Stimulated activated CD8-positive, alpha-beta memory T cell treated with anti-CD3 and anti-CD28 coated beads, Interleukin-15, amount 100 ng/mL, for 4 hours (primary cell): Measurements from ENCODE around the gene FBXO9.
A peak's percentile ranks its signal among the peaks of the same experiment; 100 is the strongest.

Experiments
- DNase-seq, 2 donors: peaks; one replicate each; pipeline ENCODE4 v3.0.0-alpha.2; 2020; ENCODE audit warnings: low read depth in 2 of 2

The FBXO9 gene

DNA sequence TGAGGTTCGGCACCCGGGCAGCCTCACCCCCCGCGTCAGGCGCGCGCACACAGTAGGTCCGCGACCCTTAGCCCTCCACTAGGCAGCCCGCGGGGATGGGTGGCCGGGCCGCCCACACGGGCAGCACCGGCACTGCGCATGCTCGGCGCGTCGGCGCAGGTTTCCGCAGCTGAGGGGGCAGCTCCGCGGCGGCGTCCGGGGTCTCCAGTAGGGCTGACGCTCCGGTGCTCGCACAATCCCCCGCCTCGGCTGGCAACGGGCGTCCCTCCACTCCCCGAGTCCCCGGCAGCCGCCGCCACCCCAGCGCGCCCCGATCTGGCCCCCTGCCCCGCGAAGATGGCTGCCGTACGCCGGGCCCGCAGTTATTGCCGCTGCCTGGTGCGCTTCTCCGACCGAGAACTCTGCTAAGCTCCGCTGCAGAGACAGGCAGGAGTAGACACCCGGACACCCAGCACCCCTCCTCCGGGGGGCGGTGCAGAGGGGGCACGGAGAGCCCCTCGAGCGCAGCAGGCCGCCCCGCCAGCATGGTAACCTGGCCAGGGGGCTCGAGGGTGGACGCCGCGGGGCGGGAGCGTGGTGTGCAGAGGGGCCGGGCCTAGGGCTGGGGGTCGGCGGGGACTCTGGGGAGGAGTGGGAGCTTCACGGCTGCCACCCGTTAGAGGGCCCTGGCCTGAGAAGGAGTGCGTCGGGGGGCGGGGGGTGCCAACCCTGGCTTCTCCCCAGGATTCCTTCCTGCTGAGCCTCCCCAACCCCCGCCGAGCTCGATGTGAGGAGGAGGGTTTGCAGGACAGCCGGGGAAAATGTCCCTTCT, at the start of gene FBXO9:
Gene FBXO9 (plus strand): TSS at position 139 of the 811 bp plus-strand sequence. CDS start 386 bp downstream, at position 525.
- DNase-seq: peak; percentile 53 to 66

DNA sequence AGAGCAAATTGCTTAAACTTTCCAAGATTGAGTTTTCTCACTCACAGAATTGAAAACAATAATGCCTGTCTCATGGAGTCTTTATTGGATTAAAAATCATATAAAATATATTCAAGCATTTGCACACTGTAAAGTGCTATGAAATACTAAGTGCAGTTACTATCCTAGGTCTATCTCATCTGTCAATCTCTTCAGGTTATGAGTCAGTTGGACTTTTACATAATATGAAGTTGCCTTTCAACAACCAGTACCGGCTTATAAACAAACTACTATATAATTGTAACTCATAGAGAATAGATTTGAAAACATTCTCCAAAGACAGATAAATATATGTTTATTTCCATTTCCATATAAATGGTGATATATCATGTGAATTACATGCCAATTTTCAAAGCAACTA, 49.7 kb upstream of the FBXO9 start:
- no peak for DNase-seq

DNA sequence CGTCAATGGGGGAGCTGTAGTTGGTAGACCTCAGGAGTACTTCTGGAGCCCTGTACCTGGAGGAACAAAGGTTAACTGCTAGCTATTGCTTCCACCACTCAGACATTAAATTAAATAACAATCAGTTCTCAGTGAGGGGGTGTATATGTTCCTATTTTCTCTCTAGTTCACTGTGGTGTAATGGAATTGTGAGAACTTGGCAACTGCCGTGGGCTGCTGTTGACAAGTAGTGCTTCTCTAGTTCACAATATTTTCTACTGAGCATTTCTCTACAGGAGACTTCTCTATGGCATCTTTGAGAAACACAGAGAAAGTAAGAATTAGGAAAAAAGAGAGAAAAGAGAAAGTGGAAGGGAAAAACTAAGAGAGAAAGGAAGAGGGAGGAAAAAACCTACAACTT, 46.8 kb upstream of the FBXO9 start:
- no peak for DNase-seq

DNA sequence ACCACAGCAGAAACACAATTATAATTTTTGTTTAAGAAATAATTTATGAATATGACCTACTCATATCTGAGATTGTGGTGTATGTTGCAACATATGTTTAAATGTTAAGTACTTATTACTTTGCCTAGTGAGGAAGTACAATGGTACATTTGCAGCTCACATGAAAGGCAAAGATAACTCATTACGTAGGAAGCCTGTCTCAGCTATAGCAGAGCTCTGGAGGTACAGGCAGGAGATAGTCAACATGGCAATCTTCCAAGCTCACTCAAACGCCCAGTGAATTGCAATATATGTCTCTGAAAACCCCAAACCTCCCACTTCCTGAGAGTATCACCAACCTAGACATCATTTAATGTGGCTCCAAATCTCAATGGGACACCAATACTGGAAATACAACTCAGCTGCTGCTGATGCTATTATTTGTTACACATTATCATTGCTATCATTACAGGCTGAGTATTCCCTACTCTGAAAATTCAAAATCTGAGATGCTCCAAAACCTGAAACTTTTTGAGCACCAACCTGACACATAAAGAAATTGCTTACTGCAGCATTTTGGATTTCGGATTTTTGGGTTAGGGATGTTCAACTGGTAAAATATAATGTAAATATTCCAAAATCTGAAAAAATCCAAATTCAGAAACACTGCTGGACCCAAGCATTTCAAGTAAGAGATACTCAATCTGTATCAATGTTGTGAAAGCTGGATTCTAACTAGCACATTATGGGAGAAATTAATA, 45.0 kb upstream of the FBXO9 start:
- no peak for DNase-seq

- no peak for DNase-seq
These were observed 41.9 kb upstream of the FBXO9 start for GRCh38 chr6:53023323-53023722.

DNA sequence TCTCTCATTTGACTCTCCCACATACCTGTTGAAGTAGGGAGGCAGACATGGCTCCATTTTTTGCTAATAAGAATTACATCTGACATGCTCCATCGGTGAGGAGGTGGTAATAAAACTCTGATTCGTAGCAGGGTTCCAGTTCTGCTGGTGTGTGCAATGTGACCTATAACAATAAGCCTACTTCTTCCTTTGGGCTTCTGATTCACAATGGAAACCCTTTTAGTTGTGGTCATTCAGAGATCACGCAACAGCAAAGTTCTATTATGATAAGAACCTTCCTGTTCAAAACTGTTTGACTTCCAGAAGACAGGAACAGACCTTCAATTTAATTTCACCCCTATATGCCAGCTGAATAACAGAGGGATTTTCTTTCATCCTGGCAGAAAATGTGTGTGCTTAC, 38.7 kb upstream of the FBXO9 start:
- no peak for DNase-seq

GRCh38 chr6:53027131-53027718, 38.0 kb upstream of the FBXO9 start:
- no peak for DNase-seq

GRCh38 chr6:53028467-53028866, 36.7 kb upstream of the FBXO9 start:
- no peak for DNase-seq

DNA sequence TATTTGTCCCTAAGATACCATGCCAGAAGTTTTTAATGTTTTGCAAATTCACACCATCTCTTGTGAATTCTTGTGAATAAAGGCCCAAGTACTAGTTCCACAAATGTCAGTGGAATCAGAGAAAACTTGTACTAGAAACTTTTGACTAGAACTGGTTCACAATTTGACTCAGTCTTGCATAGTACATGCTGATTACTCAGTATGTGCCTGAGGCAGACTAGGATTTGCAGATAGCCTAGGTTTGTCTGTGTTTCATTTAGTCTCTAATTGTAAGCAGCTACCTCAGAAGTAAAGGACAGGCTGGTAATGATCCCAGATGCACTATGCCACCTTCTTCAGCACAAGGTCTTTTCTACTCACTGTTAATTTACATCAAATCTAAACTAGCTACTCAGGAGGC, 35.9 kb upstream of the FBXO9 start:
- no peak for DNase-seq

GRCh38 chr6:53029761-53030160, 35.4 kb upstream of the FBXO9 start:
- no peak for DNase-seq

- no peak for DNase-seq
These were observed 33.9 kb upstream of the FBXO9 start for GRCh38 chr6:53031281-53031680.

GRCh38 chr6:53032849-53033248, 32.4 kb upstream of the FBXO9 start:
- DNase-seq: no peak

- DNase-seq: no peak
These were observed 31.4 kb upstream of the FBXO9 start for GRCh38 chr6:53033764-53034163.

- no peak for DNase-seq
These were observed 29.5 kb upstream of the FBXO9 start for GRCh38 chr6:53035549-53036213.

- no peak for DNase-seq
These were observed 27.1 kb upstream of the FBXO9 start for GRCh38 chr6:53038141-53038540.

DNA sequence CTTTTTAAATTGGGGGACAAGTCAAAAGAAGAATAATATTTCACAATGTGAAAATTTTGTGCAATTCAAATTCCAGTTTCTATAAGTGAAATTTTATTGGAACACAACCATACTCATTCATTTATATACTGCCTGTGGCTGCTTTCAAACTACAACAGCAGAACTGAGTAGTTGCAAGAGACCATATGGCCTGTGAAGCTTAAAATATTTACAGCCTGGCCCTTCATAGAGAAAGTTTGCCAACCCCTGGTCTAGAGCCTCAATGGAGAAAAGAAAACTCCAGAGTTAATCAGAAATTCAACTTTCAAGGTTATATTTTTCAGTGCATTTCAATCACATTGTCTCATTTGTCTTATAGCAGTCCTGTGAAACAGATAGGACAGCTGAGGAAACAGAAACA, 26.6 kb upstream of the FBXO9 start:
- DNase-seq: no peak

- DNase-seq: no peak
These were observed 23.8 kb upstream of the FBXO9 start for GRCh38 chr6:53041356-53041755.

DNA sequence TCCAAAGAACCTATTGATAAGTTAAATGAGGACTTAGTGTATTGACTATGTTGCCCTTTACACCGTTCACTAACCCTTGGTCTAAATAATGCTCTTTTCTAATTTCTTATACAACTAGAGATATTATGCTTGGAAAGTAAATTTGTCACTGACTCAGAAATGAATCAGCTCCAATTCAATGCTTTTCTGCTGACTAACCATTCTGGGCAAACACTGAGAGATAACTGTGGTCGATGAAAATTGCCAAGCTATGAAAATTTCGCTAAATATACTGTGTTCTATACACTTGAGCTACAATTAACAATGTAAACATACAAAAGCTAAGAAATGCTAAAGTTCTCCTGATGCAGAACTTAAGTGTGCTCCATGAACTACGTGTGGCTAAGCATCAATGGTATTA, 23.1 kb upstream of the FBXO9 start:
- DNase-seq: no peak

- no peak for DNase-seq
These were observed 21.6 kb upstream of the FBXO9 start for GRCh38 chr6:53043581-53043980.

DNA sequence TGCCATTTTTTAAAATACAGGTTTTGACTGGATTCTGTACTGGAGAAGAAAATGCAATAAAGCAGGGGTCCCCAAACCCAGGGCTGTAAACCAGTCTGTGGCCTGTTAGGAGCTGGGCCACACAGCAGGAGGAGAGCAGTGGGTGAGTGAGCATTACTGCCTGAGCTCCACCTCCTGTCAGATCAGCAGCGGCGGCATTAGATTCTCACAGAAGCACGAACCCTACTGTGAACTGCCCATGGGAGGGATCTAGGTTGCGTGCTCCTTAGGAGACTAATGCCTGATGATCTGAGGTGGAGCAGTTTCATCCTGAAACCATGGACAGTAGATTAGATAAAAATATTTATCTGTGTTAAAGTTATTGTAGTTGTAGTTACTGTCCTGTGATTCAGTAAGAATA, 21.1 kb upstream of the FBXO9 start:
- no peak for DNase-seq

DNA sequence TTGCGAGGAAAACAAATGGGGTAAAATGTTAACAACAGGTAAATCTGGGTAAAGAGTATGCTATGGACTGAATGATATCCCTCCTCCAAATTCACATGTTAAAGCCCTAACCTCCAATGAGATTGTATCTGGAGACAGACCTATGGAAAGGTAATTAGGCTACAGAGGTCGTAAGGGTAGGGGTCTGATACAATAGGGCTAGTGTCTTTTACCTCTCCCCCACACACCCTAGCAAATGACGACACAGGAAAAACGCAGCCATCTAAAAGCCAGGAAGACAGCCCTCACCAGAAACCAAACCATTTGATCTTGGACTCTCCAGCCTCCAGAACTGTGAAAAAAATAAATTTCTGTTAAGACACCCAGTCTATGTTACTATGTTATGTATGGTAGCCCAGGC, 20.6 kb upstream of the FBXO9 start:
- DNase-seq: no peak
